Activated naive CD4-positive, alpha-beta T cell treated with anti-CD3 and anti-CD28 coated beads, Interleukin-2, amount 50 U/mL, for 72 hours (primary cell): ENCODE data around the gene MLLT1. TPM values are rescaled to one million over a fixed set of nuclear protein-coding genes. Genes with fewer than 3 reads are reported as not detected.
"Not testable (repeated sequence)": the region's sequence is repeated elsewhere in the genome, so short reads cannot be mapped to it uniquely, and the experiment has no call there.

Experiments used
- ATAC-seq, 2 donors: fragments of 150-1000 bp; cut with Tn5 transposase; 2 replicates each; pipeline ENCODE4 v1.10.0; 2021; ENCODE audit warnings: mild to moderate bottlenecking in 2 of 2, moderate library complexity in 2 of 2
- DNase-seq, 2 donors: peaks; one replicate each; pipeline ENCODE4 v3.0.0; 2021 to 2022; ENCODE audit warnings: low spot score in 2 of 2
- H3K27ac Mint-ChIP-seq, 2 donors: one replicate each; pipeline ENCODE4 v1.8.0; 2022; ENCODE audit warnings: mild to moderate bottlenecking in 2 of 2, mixed read lengths in 2 of 2
- H3K36me3 Mint-ChIP-seq, 2 donors: one replicate each; pipeline ENCODE4 v1.8.0; 2022; ENCODE audit warnings: mixed read lengths in 2 of 2
- H3K9me3 Mint-ChIP-seq, 2 donors: one replicate each; pipeline ENCODE4 v1.8.0; 2022; ENCODE audit warnings: mixed read lengths in 2 of 2
- total RNA-seq, 2 donors: library from RNA; stranded (reverse); gene quantifications; one replicate each; pipeline ENCODE4 v1.2.3, GENCODE V29; 2022

The MLLT1 gene, protein sequence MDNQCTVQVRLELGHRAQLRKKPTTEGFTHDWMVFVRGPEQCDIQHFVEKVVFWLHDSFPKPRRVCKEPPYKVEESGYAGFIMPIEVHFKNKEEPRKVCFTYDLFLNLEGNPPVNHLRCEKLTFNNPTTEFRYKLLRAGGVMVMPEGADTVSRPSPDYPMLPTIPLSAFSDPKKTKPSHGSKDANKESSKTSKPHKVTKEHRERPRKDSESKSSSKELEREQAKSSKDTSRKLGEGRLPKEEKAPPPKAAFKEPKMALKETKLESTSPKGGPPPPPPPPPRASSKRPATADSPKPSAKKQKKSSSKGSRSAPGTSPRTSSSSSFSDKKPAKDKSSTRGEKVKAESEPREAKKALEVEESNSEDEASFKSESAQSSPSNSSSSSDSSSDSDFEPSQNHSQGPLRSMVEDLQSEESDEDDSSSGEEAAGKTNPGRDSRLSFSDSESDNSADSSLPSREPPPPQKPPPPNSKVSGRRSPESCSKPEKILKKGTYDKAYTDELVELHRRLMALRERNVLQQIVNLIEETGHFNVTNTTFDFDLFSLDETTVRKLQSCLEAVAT
- total RNA-seq = 10 to 100 TPM; 31.8 to 48.2 TPM

DNA sequence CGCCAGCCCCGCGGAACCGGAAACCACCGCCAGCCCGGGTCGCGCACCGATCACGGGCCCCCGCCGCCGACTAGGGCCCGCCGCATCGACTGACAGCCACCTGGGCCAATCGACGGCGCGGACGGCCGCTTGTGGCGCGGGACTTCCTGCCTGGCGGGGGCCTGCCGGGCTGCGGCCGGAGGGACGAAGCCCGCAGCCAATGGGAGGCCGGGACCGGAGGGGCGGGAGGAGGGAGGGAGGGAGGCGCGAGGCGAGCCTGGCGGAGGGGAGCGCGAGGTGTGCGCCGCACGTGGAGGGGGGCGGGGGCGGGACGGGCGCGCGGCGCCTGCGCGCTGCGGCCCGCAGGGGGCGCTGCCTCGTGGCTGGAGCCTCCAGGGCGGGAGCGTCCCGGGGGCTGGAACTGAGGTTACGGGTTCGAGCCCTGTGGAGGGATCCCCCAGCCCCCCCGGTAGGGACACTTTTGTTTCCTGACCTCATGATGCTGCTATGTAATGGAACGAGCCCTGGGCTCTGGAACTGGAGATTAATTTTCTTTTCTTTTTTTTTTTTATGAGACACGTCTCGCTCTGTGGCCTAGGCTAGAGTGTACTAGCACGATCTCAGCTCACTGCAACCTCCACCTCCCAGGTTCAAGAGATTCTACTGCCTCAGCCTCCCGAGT lies at the start of gene MLLT1:
Gene MLLT1 (minus strand): TSS at position 45 of the 661 bp plus-strand sequence. CDS start 191 bp downstream, outside the sequence.
- H3K27ac Mint-ChIP-seq = peak within 1 kb of the TSS; percentile 96 to 99
- DNase-seq = peak; percentile 97
- peak; percentile 98 for ATAC-seq
- H3K36me3 Mint-ChIP-seq = peaks cover 16% of the 10 kb centered on the region in 2 donors
- H3K9me3 Mint-ChIP-seq = no peaks in the 10 kb centered on the region

DNA sequence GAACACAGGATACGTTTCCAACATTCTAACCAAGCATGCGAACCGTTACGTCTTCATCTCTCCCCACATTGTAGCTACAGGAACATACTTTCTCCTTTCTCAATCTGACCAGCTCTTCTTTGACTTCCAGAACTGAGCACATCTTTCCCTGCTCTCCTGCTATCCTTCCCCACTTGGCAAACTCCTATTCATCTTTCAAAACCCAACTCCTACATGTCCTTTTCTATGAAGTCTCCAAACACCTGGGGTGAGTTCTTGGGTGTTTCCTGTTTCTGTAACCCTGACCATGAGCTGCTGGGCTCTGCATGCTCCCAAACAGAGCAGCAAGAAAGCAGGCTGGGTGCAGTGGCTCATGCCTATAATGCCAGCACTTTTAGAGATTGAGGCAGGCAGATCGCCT lies 47.0 kb upstream of the MLLT1 start:
- H3K9me3 Mint-ChIP-seq = peaks cover 0 to 6% of the 10 kb centered on the region in 2 donors
- DNase-seq (no peak), ATAC-seq (no peak)
- H3K36me3 Mint-ChIP-seq = no peaks in the 10 kb centered on the region
- H3K27ac Mint-ChIP-seq = peak overlapping the region; percentile 3 to 34

DNA sequence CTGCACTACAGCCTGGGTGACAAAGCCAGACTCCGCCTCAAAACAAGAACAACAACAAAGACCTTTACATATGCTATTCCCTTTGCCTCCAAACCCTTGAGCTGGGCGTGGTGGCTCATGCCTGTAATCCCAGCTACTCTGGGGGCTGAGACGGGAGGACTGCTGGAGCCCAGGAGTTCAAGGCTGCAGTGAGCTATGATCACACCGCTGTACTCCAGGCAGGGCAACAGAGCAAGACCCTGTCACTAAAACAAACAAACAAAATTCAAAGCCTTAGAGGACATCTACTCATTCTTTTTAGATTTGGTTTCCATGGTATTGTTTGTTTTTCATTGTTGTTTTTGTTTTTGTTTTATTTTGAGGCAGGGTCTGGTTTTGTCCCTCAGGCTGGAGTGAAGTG lies 45.8 kb upstream of the MLLT1 start:
- H3K27ac Mint-ChIP-seq = no peak overlapping the region
- no peaks in the 10 kb centered on the region for H3K36me3 Mint-ChIP-seq
- ATAC-seq (no peak), DNase-seq (no peak)
- peaks cover 0 to 6% of the 10 kb centered on the region in 2 donors for H3K9me3 Mint-ChIP-seq

DNA sequence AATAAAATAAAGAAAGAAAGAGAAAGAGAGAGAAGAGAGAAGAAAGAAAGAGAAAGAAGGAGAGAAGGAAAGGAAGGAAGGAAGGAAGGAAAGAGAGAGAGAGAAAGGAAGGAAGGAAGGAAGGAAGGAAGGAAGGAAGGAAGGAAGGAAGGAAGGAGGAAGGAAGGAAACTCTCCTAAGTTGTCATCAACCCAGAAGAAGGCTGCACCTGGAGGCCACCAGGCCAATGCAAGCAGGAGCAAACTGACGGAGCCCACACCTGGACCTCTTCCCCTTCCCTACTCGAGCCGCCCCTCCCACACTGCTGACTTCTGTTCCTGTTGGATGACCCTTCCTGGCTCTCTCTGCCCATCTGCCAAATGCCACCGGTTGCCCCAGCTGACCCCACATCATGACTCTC lies 45.0 kb upstream of the MLLT1 start:
- H3K36me3 Mint-ChIP-seq = no peaks in the 10 kb centered on the region
- peaks cover 0 to 6% of the 10 kb centered on the region in 2 donors for H3K9me3 Mint-ChIP-seq
- ATAC-seq (no peak), DNase-seq (no peak)
- H3K27ac Mint-ChIP-seq = peak overlapping the region in 1 of 2 donors; percentile 38

DNA sequence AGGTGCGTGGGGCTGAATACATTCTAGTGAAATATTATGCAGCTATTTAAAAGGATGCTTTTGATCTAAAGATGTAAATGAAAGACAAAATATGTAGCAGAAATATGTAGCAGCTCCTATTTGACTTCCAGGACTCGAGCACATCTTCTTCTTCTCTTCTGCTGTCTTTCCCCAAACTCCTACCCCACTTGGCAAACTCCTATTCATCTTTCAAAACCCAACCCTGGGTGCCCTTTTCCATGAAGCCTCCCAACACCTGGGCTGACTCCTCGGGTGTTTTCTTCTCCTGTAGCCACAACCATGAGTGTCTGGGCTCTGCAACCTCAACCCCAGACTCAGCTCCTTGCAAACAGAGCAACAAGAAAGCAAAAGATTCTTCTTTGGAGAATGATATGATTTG lies 42.5 kb upstream of the MLLT1 start:
- no peak overlapping the region for H3K27ac Mint-ChIP-seq
- H3K36me3 Mint-ChIP-seq = no peaks in the 10 kb centered on the region
- ATAC-seq (no peak), DNase-seq (no peak)
- peaks cover 0 to 6% of the 10 kb centered on the region in 2 donors for H3K9me3 Mint-ChIP-seq

DNA sequence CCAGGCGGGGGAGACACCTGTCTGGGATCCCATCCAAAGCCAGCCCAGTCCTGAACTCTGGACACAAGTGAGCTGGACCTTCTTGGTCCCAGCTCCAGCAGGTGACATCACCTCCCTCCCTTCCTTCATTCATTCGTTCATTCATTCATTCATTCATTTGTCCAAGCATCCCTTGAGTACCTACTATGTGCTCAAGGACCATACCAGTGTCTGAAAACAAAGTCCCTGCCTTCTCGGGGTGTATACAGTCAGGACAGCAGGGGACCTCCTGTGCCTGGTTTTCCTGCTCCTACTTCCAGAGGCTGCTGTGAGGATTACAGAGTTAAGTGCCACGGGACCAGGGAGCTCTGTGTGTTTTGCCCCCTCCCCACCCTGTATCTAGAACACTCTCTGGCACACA lies 39.6 kb upstream of the MLLT1 start:
- peak overlapping the region in 1 of 2 donors; percentile 53 for H3K27ac Mint-ChIP-seq
- ATAC-seq (no peak), DNase-seq (no peak)
- no peaks in the 10 kb centered on the region for H3K36me3 Mint-ChIP-seq
- H3K9me3 Mint-ChIP-seq = peaks cover 0 to 6% of the 10 kb centered on the region in 2 donors

DNA sequence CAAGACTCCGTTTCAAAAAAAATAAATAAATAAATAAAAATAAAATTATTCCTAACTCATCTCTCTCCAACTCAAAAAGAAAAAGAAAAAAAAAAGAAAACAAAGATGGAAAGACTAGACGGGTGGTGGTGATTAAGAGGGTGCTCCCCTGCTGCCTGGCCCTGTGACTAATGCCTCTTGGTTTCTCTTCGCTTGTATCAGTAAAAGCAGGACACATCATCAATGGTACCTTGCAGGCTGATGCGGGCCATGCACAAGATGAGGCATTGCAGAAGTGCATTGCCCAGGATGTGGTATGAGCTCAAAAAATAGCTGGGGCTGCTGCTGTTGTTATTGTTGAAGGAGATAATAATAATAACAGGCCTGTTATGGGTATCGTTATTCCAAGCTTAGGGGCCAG lies 39.0 kb upstream of the MLLT1 start:
- DNase-seq = no peak
- ATAC-seq = peak; percentile 81 to 82
- Mint-ChIP-seq H3K27ac (no peak overlapping the region), H3K36me3 (no peaks in the 10 kb centered on the region), H3K9me3 (peaks cover 0 to 6% of the 10 kb centered on the region in 2 donors)

DNA sequence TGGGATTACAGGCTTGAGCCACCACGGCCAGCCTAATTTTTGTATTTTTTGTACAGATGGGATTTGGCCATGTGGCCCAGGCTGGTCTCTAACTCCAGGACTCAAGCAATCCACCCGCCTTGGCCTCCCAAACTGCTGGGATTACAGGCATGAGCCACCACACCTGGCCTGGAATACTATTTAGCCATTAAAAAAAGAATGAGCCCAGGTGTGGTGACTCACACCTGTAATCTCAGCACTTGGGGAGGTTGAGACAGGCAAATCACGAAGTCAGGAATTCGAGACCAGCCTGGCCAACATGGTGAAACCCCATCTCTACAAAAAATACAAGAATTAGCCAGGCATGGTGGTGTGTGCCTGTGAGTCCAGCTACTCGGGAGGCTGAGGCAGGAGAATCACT lies 35.9 kb upstream of the MLLT1 start:
- H3K27ac Mint-ChIP-seq, ATAC-seq: not testable (repeated sequence)

DNA sequence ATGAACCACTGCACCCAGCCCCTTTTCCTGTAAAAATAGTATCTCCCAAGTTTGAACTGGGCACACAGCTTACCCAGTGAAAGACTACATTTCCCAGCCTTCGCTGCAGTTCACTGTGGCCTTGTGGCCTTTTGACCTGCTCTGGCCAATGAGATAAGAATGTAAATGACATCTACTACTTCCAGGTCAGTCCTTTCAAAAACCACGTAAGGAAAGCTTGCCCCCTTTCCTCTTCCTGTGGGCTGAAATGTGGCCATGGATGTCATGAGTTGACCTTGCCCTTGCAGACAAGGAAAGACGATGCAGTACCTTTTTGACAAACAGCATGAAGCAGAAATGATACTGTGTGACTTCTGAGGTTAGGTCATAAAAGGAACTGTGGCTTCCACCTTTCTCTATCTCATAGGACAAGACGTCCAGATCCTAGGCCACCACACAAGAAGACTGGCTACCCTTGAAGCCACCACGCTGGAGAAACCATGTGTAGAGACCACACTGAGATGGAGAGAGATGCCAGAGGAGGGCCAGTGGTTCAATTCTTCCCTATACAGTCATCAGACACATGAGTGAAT lies 33.7 kb upstream of the MLLT1 start:
- ATAC-seq = no peak
- Mint-ChIP-seq H3K36me3 (no peaks in the 10 kb centered on the region), H3K9me3 (no peaks in the 10 kb centered on the region), H3K27ac (no peak overlapping the region)
- DNase-seq = no peak

More for the DNA sequence above, 35.9 kb upstream of the MLLT1 start:
- not testable (repeated sequence) for H3K9me3 Mint-ChIP-seq, DNase-seq, H3K36me3 Mint-ChIP-seq

DNA sequence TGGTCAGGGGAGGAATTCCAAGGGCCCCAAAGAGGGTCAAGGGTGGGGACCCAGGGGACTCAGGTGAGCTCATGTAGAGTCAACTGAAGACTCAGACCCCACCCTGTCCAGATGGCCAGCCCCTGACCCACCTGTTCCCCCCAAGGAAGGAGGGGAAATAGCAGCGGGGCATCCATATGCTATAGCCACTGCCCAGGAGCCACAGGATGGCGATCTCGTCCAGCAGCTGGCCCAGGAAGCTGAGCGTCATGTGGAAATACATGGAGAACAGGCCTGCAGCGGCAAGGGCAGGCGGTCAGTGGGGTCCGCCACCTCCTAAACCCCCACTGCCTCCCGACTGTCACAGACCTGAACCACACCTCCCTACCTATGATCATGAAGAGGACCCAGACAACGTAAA lies 32.2 kb upstream of the MLLT1 start:
- Mint-ChIP-seq H3K27ac (no peak overlapping the region), H3K9me3 (no peaks in the 10 kb centered on the region), H3K36me3 (no peaks in the 10 kb centered on the region)
- ATAC-seq = no peak
- no peak for DNase-seq

DNA sequence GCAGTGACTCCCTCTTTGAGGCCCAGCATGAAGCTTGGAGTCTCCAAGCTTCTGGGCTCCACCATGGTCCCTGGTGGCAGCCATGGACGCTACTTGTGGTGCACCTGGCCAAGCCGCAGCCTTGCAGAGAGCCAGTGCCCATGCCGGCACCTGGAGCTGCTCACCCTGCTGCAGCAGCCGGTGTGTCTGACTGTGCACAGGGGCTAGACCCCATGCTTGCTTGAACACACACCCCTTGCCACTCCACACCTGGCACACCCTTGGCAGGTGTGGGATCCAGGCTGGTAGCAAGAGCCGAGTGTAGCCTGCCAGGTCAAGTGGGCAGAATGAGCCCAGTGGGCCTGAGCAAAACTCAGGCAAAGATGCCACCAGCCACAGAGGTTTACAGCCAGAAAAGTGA lies 18.6 kb upstream of the MLLT1 start:
- ATAC-seq (no peak), DNase-seq (no peak)
- Mint-ChIP-seq H3K27ac (no peak overlapping the region), H3K36me3 (peaks cover 0 to 10% of the 10 kb centered on the region in 2 donors), H3K9me3 (peaks cover 0 to 4% of the 10 kb centered on the region in 2 donors)

DNA sequence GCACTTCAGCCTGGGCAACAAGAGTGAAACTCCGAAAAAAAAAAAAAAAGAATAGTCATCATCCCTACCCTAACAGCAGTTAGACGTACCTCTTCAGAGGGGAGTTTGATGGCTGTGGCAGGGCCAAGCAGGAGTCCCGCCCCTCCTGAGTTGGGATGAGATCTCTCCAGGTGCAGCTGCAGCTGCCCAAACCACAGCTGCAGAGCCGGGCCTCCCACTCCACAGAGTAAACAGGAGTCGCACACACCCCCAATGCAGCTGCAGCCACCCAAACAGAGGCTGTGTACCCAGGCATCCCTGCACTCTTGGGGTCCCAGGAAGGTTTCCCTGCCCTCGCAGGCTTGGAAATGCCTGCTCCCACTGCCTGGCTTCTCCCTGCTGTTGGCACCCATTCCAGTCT lies 17.4 kb upstream of the MLLT1 start:
- Mint-ChIP-seq H3K36me3 (peaks cover 7 to 17% of the 10 kb centered on the region in 2 donors), H3K27ac (no peak overlapping the region), H3K9me3 (peaks cover 0 to 4% of the 10 kb centered on the region in 2 donors)
- no peak for ATAC-seq
- no peak for DNase-seq

DNA sequence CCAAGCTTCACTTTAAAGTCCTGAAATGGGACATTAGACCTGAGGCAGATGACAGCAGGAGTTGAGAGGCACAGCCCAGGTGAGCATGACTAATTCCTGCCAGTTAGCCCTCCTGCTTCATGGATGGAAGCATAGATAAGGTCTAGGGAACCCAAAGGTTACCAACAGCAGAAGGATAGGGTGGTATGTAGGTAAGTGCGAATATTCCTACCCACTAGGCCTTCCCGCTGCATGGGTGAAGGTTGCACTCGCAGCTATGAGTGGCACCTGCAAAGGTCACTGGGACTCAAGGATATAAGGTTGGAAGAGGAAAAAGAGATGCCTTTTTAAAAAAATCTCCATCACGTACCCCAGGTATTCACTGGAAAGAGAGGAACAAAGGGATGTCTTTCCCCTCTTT lies 12.2 kb upstream of the MLLT1 start:
- ATAC-seq (no peak), DNase-seq (no peak)
- Mint-ChIP-seq H3K9me3 (peaks cover 17 to 34% of the 10 kb centered on the region in 2 donors), H3K36me3 (peaks cover 43 to 60% of the 10 kb centered on the region in 2 donors), H3K27ac (no peak overlapping the region)

DNA sequence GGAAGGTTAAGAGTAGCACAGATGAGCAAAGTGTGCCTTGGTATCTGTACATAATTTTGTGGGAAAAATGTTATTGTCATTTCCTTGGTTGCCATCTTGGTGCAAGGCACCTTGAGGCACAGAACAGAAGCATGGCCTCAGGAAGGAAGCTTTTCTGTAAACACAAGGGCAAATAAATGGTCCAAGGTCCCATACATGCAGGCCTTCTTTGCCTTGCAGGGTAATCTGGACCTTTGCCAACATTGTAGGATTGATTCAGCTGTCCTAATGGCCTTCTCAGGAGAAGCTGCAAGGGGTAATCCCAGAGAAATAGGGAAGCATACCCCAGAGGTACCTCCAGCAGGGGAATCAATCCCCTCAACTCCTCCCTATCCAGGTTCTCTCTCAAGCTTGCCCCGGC lies 9.0 kb upstream of the MLLT1 start:
- no peak for ATAC-seq
- peaks cover 43 to 50% of the 10 kb centered on the region in 2 donors for H3K36me3 Mint-ChIP-seq
- peaks cover 17 to 30% of the 10 kb centered on the region in 2 donors for H3K9me3 Mint-ChIP-seq
- H3K27ac Mint-ChIP-seq = no peak overlapping the region
- DNase-seq = no peak

DNA sequence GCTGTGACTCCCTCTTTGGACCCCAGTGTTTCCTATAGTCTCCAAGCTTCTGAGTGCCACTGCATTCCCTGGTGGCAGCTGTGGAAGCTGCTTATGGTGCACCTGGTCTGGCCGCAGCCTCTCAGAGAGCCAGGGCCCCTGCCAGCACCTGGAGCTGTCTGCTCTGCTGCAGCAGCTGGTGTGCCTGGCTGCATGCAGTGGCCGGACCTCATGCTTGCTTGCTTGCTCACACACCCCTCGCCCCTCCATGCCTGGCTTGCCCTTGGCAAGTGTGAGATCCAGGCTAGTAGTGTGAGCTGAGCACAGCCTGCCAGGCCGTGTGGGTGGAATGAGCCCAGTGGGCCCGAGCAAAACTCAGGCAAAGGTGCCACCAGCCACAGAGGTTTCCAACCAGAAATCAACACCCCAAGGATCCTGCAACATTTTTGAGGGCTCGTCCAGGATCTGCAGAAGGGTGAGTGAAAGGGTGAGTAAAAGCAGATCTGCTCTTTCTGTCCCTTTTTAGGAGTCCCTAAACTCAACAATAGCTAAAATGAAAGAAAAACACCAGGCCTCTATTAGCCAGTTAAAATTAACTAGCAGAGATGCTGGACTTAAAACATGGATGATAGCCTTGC lies 7.6 kb upstream of the MLLT1 start:
- H3K36me3 Mint-ChIP-seq = peaks cover 36 to 43% of the 10 kb centered on the region in 2 donors
- ATAC-seq = no peak
- H3K27ac Mint-ChIP-seq = no peak overlapping the region
- peaks cover 17 to 30% of the 10 kb centered on the region in 2 donors for H3K9me3 Mint-ChIP-seq
- no peak for DNase-seq

DNA sequence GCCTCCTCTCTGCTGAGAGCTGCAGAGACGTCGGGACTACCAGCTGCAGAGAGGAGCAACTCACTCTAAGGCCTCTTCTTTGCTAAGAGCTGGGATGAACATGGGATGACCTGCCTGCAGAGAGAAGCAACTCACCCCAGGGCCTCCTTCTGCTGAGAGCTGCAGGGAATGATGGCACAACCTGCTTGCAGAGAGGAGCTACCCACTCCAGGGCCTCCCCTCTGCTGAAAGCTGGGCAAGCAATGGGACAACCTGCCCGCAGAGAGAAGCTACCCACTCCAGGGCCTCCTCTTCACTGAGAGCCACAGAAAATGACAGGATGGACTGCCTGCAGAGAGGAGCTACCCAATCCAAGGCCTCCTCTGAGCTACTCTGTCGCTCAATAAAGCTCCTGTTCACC lies 6.9 kb upstream of the MLLT1 start:
- H3K36me3 Mint-ChIP-seq = peaks cover 32 to 38% of the 10 kb centered on the region in 2 donors
- DNase-seq (no peak), ATAC-seq (no peak)
- no peak overlapping the region for H3K27ac Mint-ChIP-seq
- H3K9me3 Mint-ChIP-seq = peaks cover 17 to 26% of the 10 kb centered on the region in 2 donors

DNA sequence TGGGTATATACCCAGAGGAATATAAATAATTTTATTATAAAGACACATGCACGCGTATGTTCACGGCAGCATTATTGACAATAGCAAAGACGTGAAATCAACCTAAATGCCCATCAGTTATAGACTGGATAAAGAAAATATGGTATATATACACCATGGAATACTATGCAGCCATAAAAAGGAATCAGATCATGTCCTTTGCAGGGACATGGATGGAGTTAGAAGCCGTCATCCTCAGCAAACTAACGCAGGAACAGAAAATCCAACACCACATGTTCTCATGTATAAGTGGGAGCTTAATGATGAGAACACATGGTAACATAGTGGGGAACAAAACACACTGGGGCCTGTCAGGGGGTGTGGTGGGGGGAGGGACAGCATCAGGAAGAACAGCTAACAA lies 2.6 kb upstream of the MLLT1 start:
- H3K36me3 Mint-ChIP-seq = peaks cover 17 to 19% of the 10 kb centered on the region in 2 donors
- H3K27ac Mint-ChIP-seq, DNase-seq, H3K9me3 Mint-ChIP-seq, ATAC-seq: not testable (repeated sequence)
